HG03571 (cell line): ENCODE results near the gene CEP350.

ENCODE experiments used
- ATAC-seq: cut with Tn5 transposase; IDR thresholded peaks from one replicate; pipeline ENCODE4 v1.9.1; 2021; ENCODE audit not compliant: unreplicated experiment

Gene CEP350

GRCh38 chr1:180053594-180054567, 99.3 kb downstream of the CEP350 start:
- no peak for ATAC-seq

GRCh38 chr1:180057883-180058396, 103.3 kb downstream of the CEP350 start:
- ATAC-seq: no peak

- no peak for ATAC-seq
These were observed 106.4 kb downstream of the CEP350 start for GRCh38 chr1:180061019-180061418.

GRCh38 chr1:180062452-180062971, 107.9 kb downstream of the CEP350 start:
- ATAC-seq: no peak

GRCh38 chr1:180065408-180065807, 110.8 kb downstream of the CEP350 start:
- ATAC-seq: no peak

GRCh38 chr1:180066150-180066549, 111.5 kb downstream of the CEP350 start:
- ATAC-seq: no peak

GRCh38 chr1:180070286-180070685, 115.7 kb downstream of the CEP350 start:
- no peak for ATAC-seq

- no peak for ATAC-seq
These were observed 117.1 kb downstream of the CEP350 start for GRCh38 chr1:180071759-180072158.

- no peak for ATAC-seq
These were observed 125.8 kb downstream of the CEP350 start for GRCh38 chr1:180080439-180080838.

GRCh38 chr1:180081474-180081873, 126.9 kb downstream of the CEP350 start:
- ATAC-seq: no peak

GRCh38 chr1:180083164-180083563, 128.6 kb downstream of the CEP350 start:
- no peak for ATAC-seq

GRCh38 chr1:180084867-180085266, 130.3 kb downstream of the CEP350 start:
- no peak for ATAC-seq

- no peak for ATAC-seq
These were observed 130.7 kb downstream of the CEP350 start for GRCh38 chr1:180085331-180085730.

GRCh38 chr1:180092931-180093650, 138.5 kb downstream of the CEP350 start:
- no peak for ATAC-seq

GRCh38 chr1:180094705-180095295, 140.2 kb downstream of the CEP350 start:
- no peak for ATAC-seq

- ATAC-seq: no peak
These were observed 142.1 kb downstream of the CEP350 start for GRCh38 chr1:180096584-180097325.

- no peak for ATAC-seq
These were observed 142.7 kb downstream of the CEP350 start for GRCh38 chr1:180097326-180097605.

- no peak for ATAC-seq
These were observed 146.8 kb downstream of the CEP350 start for GRCh38 chr1:180101411-180101810.

GRCh38 chr1:180103819-180104218, 149.2 kb downstream of the CEP350 start:
- no peak for ATAC-seq

- ATAC-seq: no peak
These were observed 157.5 kb downstream of the CEP350 start for GRCh38 chr1:180112091-180112490.
